Uterus (tissue), 4 donors: Measurements from ENCODE around the gene THAP6. TPM values are rescaled to one million over a fixed set of nuclear protein-coding genes. Genes with fewer than 3 reads are reported as not detected.

Experiments
- DNase-seq, 2 donors: peaks; one replicate each; pipeline ENCODE4 v3.0.0-alpha.2; 2019 to 2020
- H3K27ac ChIP-seq, 2 donors: fragments of 200-600 bp; sonication (generic); 1 replicate in 1 of 2; 2 replicates in 1 of 2; pipeline ENCODE4 v1.5.1; 2016 to 2018
- H3K27me3 ChIP-seq, 2 donors: fragments of 200-600 bp; sonication (generic); one replicate each; pipeline ENCODE4 v1.5.1; 2018 to 2019; ENCODE audit warnings: control low read depth in 1 of 2
- H3K36me3 ChIP-seq, 2 donors: fragments of 200-600 bp; sonication (generic); one replicate each; pipeline ENCODE4 v1.5.1; 2019; ENCODE audit warnings: control low read depth in 1 of 2
- H3K4me1 ChIP-seq, 2 donors: fragments of 200-600 bp; sonication (generic); one replicate each; pipeline ENCODE4 v1.5.1; 2018 to 2019; ENCODE audit warnings: control low read depth in 1 of 2
- H3K4me3 ChIP-seq, 2 donors: fragments of 200-600 bp; sonication (generic); 1 replicate in 1 of 2; 2 replicates in 1 of 2; pipeline ENCODE4 v1.5.1; 2018 to 2019; ENCODE audit warnings: mild to moderate bottlenecking in 1 of 2
- H3K9me3 ChIP-seq, 2 donors: fragments of 200-600 bp; sonication (generic); one replicate each; pipeline ENCODE4 v1.5.1; 2019; ENCODE audit warnings: control low read depth in 1 of 2
- POLR2A ChIP-seq, 2 donors: fragments of 450-650 bp; IDR thresholded peaks; one replicate each; pipeline ENCODE4 v1.6.1; 2016; ENCODE audit warnings: antibody characterized with exemption in 2 of 2, mild to moderate bottlenecking in 1 of 2, moderate library complexity in 1 of 2
- intact Hi-C: fragments of 100-400 bp; cut with DNase I; formaldehyde crosslinking; loops from one replicate; pipeline ENCODE4 v1.15.1; 2023; ENCODE audit warnings: low total_unique reads
- total RNA-seq, 4 donors: library from RNA; depleted of rRNA in 3 of 4; stranded (reverse); fragments of >200 nt in 3 of 4; gene quantifications; one replicate each; pipeline versions ENCODE4 v1.1.0 to v1.2.4, GENCODE V29; 2014 to 2023
- TF ChIP-seq, protein P1 (sequence below), 4 experiments: fragments of 200-600 bp in 2 of 4; fragments of 450-650 bp in 2 of 4; sonication (generic) in 2 of 4; IDR thresholded peaks; one replicate each; pipeline ENCODE4 v1.5.1; 2016 to 2019; ENCODE audit warnings: antibody characterized with exemption in 4 of 4, mild to moderate bottlenecking in 2 of 4, moderate library complexity in 1 of 4
- donor health status: DM: yes; HTN: yes; CAD: no.

The THAP6 gene
- total RNA-seq, 4 donors from 2014 or later, result 25.4 to 77.6 (median 35.8) TPM

DNA sequence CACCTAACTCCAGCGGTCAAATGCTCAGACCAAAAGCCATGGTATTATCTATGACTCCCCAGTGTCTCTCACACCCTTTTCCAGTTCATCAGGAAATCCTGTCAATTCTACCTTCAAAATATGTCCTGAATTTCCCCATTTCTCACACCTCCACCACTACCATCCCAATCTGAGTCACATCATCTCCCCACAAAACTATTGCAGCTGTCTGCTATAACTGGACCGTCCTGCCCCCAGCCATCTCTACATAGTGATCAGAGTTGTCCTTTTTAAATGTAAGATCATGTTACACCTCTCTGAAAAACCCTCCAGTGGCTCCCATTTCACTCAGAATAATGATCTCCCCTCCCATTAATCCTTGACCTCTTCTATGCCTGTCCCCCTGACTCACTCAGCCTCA, 34.7 kb downstream of the THAP6 start:
- intact Hi-C loops, result no loop called here
- no peaks in the 10 kb centered on the region for H3K36me3 ChIP-seq
- TF ChIP-seq, protein P1, sequence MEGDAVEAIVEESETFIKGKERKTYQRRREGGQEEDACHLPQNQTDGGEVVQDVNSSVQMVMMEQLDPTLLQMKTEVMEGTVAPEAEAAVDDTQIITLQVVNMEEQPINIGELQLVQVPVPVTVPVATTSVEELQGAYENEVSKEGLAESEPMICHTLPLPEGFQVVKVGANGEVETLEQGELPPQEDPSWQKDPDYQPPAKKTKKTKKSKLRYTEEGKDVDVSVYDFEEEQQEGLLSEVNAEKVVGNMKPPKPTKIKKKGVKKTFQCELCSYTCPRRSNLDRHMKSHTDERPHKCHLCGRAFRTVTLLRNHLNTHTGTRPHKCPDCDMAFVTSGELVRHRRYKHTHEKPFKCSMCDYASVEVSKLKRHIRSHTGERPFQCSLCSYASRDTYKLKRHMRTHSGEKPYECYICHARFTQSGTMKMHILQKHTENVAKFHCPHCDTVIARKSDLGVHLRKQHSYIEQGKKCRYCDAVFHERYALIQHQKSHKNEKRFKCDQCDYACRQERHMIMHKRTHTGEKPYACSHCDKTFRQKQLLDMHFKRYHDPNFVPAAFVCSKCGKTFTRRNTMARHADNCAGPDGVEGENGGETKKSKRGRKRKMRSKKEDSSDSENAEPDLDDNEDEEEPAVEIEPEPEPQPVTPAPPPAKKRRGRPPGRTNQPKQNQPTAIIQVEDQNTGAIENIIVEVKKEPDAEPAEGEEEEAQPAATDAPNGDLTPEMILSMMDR (IDR thresholded peaks at IDR 0.05), result no peak
- TF ChIP-seq POLR2A (IDR thresholded peaks at IDR 0.05), result no peak
- DNase-seq, result no peak
- H3K4me1 ChIP-seq, result no peaks in the 10 kb centered on the region
- H3K4me3 ChIP-seq, result no peak overlapping the region
- no peaks in the 10 kb centered on the region for H3K9me3 ChIP-seq
- H3K27ac ChIP-seq, result no peak overlapping the region
- no peaks in the 10 kb centered on the region for H3K27me3 ChIP-seq

DNA sequence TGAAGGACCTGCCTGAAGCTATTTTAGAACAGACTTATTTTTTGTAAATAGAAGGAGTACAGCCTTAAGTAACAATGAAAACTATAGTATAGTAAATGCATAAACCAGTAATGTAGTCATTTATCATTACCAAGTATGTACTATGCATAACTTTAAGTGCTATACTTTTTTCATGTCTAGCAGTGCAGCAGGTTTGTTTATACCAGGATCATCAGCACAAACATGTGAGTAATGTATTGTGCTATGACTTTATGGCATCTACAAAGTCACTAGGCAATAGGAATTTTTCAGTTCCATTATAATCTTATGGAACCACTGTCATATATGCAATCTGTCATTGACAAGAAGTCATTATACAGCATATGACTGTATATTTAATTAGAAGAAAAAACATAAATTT, 38.2 kb downstream of the THAP6 start:
- TF ChIP-seq POLR2A (IDR thresholded peaks at IDR 0.05), result no peak
- TF ChIP-seq, protein P1 (IDR thresholded peaks at IDR 0.05), result no peak
- H3K27me3 ChIP-seq, result no peaks in the 10 kb centered on the region
- no peaks in the 10 kb centered on the region for H3K4me1 ChIP-seq
- DNase-seq, result no peak
- H3K9me3 ChIP-seq, result no peaks in the 10 kb centered on the region
- H3K36me3 ChIP-seq, result no peaks in the 10 kb centered on the region
- H3K27ac ChIP-seq, result no peak overlapping the region
- intact Hi-C loops, result no loop called here
- no peak overlapping the region for H3K4me3 ChIP-seq

DNA sequence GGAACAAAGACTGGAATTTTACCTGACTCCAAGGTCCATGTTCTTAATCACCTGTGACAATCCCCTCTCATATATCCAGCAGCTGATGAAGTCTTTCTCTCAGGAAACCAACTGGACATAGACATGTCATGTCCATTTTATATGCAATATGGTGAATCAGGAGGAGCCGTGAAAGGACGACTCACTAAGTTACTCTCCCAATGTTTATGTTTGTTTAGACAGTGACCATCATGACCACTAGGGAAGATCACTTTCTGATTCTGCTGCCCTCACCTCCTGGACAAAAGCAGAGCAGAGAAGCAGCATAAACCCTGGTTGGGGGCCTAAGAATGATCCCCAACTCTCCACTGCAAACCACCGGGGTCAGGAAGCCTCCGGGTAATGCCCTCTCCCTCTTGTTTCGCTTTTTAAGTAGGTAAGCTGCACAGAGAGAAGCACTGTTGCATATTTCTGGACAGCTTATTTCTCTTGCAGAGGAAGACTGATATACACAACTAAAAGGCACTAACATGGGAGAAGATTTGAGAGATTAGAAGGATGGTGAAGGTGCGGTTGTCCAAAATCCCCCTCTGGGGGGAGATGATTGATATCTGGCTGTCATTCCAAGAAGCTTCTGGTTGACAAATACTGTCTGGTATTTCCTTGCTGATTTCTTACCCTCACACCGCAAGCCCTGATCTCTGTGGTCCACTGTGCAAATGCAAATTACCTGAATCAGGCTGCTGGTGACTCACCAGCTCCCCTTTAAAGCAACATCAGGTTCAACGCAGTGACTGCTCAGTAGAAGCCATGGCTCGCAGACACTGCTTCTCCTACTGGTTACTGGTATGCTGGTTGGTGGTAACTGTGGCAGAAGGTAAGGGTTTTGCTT, 41.3 kb downstream of the THAP6 start, which contains the start of gene ODAPH:
TSS of gene ODAPH (plus strand) at position 773 of the 871 bp plus-strand sequence. CDS start at position 790, 17 bp downstream.
- Histone ChIP-seq H3K27ac (no peak within 1 kb of the TSS), H3K4me3 (no peak within 1 kb of the TSS), H3K9me3 (no peaks in the 10 kb centered on the region), H3K4me1 (no peaks in the 10 kb centered on the region), H3K36me3 (no peaks in the 10 kb centered on the region), H3K27me3 (no peaks in the 10 kb centered on the region)
- intact Hi-C loops, result no loop called here
- no peak for TF ChIP-seq POLR2A (IDR thresholded peaks at IDR 0.05)
- TF ChIP-seq, protein P1 (IDR thresholded peaks at IDR 0.05), result no peak
- no peak for DNase-seq

DNA sequence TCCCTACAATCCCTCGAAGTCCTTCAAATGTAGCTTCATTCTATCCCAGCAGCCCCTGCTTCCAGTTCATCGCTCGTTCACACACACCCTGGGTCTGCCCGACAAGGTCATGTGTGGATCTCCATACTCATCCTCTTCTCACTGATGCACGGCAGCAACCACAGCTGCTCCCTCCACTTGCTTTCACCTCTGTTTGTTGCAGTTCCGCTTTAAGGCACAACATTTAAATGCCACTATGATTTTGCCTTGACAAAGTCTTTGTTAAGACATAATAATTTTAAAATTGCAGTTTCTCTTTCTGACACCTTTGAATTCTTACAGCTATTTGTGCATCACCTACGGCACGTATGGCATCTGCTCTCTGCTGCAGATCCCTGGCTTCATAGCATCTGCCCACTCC, 43.4 kb downstream of the THAP6 start:
- H3K27ac ChIP-seq, result no peak overlapping the region

DNA sequence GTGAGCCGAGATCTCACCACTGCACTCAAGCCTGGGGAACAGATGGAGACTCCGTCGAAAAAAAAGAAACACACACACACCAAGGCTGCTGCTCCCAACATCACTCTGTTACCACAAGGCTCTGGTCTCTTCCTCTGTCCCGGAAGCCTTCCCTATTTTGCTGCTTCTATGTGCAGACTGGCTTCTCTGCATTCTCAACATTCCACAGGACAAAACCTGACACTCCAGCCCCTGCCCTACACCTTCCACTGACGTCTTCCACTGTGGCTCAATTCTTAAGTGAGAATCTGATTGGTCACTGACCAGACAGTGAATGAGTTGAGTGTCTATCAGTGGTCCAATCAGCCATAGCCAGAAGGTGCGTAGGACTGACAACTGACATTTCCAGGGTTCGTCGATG, 47.5 kb downstream of the THAP6 start:
- Histone ChIP-seq H3K4me1 (no peaks in the 10 kb centered on the region), H3K4me3 (no peak overlapping the region), H3K9me3 (no peaks in the 10 kb centered on the region), H3K27me3 (no peaks in the 10 kb centered on the region), H3K27ac (no peak overlapping the region), H3K36me3 (no peaks in the 10 kb centered on the region)
- intact Hi-C loops, result no loop called here
- DNase-seq, result no peak
- TF ChIP-seq POLR2A (IDR thresholded peaks at IDR 0.05), result no peak

More for the DNA sequence above, 43.4 kb downstream of the THAP6 start:
- H3K4me1 ChIP-seq, result no peaks in the 10 kb centered on the region
- no peak overlapping the region for H3K4me3 ChIP-seq
- TF ChIP-seq, protein P1 (IDR thresholded peaks at IDR 0.05), result no peak
- no peak for TF ChIP-seq POLR2A (IDR thresholded peaks at IDR 0.05)
- no peak for DNase-seq
- H3K36me3 ChIP-seq, result no peaks in the 10 kb centered on the region
- H3K9me3 ChIP-seq, result no peaks in the 10 kb centered on the region
- intact Hi-C loops, result no loop called here
- H3K27me3 ChIP-seq, result no peaks in the 10 kb centered on the region
